Thymus (tissue), 11 donors: ENCODE results near the gene CEP41. TPM values are rescaled to one million over a fixed set of nuclear protein-coding genes. Genes with fewer than 3 reads are reported as not detected.
"Not testable (repeated sequence)": the region's sequence is repeated elsewhere in the genome, so short reads cannot be mapped to it uniquely, and the experiment has no call there.

Experiments
- DNase-seq, 9 donors: peaks; one replicate each; pipeline ENCODE4 v3.0.0-alpha.2; 2013; ENCODE audit warnings: low spot score in 9 of 9, low read depth in 6 of 9, missing footprints in 1 of 9
- H3K27ac ChIP-seq, 2 donors: one replicate each; pipeline ENCODE4 v1.5.1; 2013; ENCODE audit warnings: control low read depth in 1 of 2, low read depth in 1 of 2, low read length in 1 of 2, mild to moderate bottlenecking in 1 of 2, moderate library complexity in 1 of 2
- H3K27me3 ChIP-seq, 2 donors: one replicate each; pipeline ENCODE4 v1.5.1; 2013; ENCODE audit warnings: low read length in 1 of 2; ENCODE audit not compliant: control insufficient read depth in 2 of 2, insufficient read depth in 1 of 2
- H3K36me3 ChIP-seq, 2 donors: one replicate each; pipeline ENCODE4 v1.5.1; 2013; ENCODE audit warnings: low read length in 1 of 2, mild to moderate bottlenecking in 1 of 2, moderate library complexity in 1 of 2; ENCODE audit not compliant: control insufficient read depth in 2 of 2, insufficient read depth in 2 of 2
- H3K4me1 ChIP-seq, 2 donors: one replicate each; pipeline ENCODE4 v1.5.1; 2013; ENCODE audit warnings: low read length in 2 of 2; ENCODE audit not compliant: control insufficient read depth in 2 of 2, insufficient read depth in 2 of 2
- H3K4me3 ChIP-seq, 2 donors: one replicate each; pipeline ENCODE4 v1.5.1; 2013; ENCODE audit warnings: low read length in 2 of 2, control low read depth in 1 of 2, mild to moderate bottlenecking in 1 of 2
- H3K9me3 ChIP-seq, 2 donors: one replicate each; pipeline ENCODE4 v1.5.1; 2013; ENCODE audit warnings: low read length in 1 of 2, mild to moderate bottlenecking in 1 of 2; ENCODE audit not compliant: control insufficient read depth in 2 of 2, insufficient read depth in 1 of 2
- WGBS: extraction: QIAGEN DNeasy Blood & Tissue Kit; methylation state at CpG from one replicate; pipeline ENCODE4 v1.1.7; 2013; 5-methylcytosine and 5-hydroxymethylcytosine counted together
- polyA plus RNA-seq: library from polyadenylated mRNA; stranded (reverse); fragments of 200-250 nt; gene quantifications from one replicate; pipeline ENCODE4 v1.2.3, GENCODE V29; 2013
- total RNA-seq: library from RNA; stranded (reverse); fragments of 120-200 nt; gene quantifications from one replicate; pipeline ENCODE4 v1.2.4, GENCODE V29; 2013
- donor health status: healthy.

The CEP41 gene
- total and polyA plus RNA-seq, 2 donors = 11.2 to 15.7 TPM

DNA sequence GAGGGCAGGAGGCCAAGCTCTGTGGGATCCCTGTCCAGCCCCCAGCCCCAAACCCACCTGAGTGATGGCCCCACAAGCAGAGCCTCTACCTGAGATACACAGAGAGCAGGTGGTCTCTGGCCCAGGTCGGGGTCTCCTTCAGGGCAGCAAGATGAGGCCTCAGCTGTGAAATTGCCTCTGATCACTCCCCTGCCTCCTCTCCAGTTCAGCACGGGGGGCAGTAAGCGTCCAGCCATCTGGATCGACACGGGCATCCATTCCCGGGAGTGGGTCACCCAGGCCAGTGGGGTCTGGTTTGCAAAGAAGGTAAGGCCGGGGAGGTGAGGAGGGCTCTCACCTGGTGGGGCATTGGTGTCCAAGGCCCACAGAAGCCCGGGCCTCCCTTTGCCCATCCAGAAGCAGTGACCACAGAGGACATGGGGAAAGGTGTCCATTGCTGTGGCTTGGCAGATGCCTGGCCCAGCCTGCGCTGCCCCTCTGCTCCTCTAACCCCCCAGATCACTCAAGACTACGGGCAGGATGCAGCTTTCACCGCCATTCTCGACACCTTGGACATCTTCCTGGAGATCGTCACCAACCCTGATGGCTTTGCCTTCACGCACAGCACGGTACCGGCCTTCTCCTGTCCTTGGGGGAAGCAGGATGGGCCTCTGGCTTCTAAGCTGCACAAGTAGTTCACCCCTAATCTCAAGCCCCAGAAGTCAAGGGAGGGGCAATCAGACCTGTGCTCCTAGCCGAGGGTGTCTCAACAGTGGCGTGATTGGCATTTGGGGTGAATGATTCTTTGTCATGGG lies 57.4 kb downstream of the CEP41 start:
- H3K4me1 ChIP-seq = peaks cover 0 to 25% of the 10 kb centered on the region in 2 donors
- DNase-seq = no peak
- 96% methylated on average over 18 of the region's 18 CpGs for WGBS
- no peak overlapping the region for H3K27ac ChIP-seq
- peaks cover 0 to 3% of the 10 kb centered on the region in 2 donors for H3K9me3 ChIP-seq
- H3K36me3 ChIP-seq = no peaks in the 10 kb centered on the region
- no peak overlapping the region for H3K4me3 ChIP-seq
- H3K27me3 ChIP-seq = no peaks in the 10 kb centered on the region

DNA sequence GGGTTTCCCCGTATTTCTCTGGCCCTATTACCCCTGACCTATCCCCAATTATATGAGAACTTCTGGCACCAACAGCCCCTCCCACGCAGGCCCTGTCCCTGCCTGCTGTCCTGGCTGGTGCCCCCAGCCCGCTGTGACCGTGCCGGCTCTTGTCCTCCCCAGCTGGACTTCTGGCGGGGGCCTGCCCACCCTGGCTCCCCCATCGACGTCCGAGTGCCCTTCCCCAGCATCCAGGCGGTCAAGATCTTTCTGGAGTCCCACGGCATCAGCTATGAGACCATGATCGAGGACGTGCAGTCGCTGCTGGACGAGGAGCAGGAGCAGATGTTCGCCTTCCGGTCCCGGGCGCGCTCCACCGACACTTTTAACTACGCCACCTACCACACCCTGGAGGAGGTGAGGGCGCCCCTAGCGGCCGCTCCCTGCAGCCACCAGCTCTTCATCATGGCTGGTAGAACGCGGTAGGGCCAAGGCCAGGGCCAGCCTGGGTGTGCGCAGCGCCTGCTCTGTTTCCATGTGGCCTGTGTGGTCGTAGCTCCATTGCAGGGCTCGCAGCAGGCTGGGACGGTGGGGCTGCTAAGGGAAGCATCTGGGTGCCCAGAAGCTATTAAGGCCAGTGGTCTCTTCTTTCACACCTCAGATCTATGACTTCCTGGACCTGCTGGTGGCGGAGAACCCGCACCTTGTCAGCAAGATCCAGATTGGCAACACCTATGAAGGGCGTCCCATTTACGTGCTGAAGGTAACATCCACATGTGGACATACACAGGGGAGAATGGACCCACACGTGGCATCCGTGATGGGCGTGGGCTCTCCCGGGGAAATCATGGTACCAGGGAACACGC lies 59.1 kb downstream of the CEP41 start:
- H3K4me1 ChIP-seq = peaks cover 0 to 21% of the 10 kb centered on the region in 2 donors
- no peak for DNase-seq
- H3K4me3 ChIP-seq = no peak overlapping the region
- peaks cover 0 to 15% of the 10 kb centered on the region in 2 donors for H3K9me3 ChIP-seq
- no peak overlapping the region for H3K27ac ChIP-seq
- H3K36me3 ChIP-seq = no peaks in the 10 kb centered on the region
- 96% methylated on average over 41 of the region's 41 CpGs for WGBS
- H3K27me3 ChIP-seq = no peaks in the 10 kb centered on the region

DNA sequence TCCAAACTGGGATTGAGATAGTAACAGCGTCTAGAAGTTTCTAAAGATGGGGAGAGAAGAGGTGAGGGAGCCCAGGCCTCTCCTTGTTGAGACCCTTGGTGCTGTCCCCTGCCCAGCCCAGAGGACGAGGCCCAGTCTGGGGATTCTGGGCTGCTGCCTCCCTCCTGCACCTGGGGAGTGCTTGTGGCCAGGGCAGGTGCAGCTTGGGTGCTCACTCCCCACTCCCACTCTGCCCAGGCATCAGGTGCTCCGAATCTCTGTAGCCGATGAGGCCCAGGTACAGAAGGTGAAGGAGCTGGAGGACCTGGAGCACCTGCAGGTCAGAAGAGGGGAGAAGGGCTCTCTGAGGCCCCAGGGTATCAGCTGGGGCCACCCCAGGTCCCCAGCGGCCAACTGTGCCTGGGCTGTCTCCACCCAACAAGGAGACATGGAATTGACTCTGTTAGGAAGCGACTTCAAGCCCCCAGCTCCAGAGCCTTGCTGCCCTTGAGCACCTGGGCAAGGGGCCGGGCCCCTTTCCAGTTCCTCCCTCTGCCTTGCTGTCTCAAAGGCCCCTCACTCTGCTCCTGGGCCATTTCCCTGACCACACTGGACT lies 59.9 kb downstream of the CEP41 start:
- Histone ChIP-seq H3K9me3 (peaks cover 2 to 20% of the 10 kb centered on the region in 2 donors), H3K4me1 (peaks cover 0 to 21% of the 10 kb centered on the region in 2 donors), H3K27ac (no peak overlapping the region), H3K4me3 (no peak overlapping the region), H3K27me3 (no peaks in the 10 kb centered on the region), H3K36me3 (no peaks in the 10 kb centered on the region)
- no peak for DNase-seq
- WGBS = 94% methylated on average over 7 of the region's 7 CpGs

DNA sequence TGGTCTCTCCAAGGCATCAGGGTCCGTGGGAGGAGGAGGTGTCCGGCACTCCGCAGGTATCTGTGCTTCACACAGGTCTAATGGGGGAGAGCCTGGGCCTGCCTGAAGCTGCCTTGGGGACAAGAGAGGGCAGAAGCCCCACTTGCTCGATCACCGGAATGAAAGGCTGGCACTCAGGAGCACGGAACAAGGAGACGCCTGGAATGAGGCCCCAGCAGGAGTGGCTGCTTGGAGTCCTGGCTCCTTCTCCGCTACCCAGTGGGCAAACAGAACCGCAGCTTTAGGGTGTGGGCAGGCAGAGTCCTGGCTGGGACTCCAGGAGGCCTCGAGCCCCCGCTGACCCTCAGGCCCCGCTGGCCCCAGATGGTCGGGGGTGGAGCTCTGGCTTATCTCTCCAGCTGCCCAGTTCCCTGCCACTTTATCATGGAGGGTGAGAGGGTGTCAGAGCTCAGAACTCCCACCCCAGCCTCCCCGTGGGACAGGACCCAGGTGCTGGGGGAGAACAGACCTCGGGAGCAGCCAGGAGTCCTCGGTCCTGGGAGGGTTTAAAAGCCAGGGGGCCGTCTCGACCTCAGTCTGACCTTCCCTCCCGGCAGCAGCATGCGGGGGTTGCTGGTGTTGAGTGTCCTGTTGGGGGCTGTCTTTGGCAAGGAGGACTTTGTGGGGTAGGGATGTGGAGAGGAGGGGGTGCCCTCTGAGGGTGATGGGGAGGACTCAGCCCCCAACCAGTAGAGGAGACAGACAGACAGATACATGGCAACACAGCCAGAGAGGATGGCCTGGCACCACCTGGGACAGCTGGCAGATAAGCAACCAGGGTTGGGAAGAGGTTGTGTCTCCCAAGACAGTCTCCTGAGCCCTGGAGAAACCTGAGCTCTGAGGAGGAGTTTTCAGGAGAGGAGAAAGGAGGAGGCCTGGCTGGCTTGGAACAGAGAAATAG lies 60.6 kb downstream of the CEP41 start, which contains the start of gene CPA1:
CPA1 (plus strand) TSS at position 574 of the 940 bp plus-strand sequence; CDS start at position 601, 27 bp downstream.
- WGBS = 90% methylated on average over 20 of the region's 20 CpGs
- Histone ChIP-seq H3K27ac (no peak within 1 kb of the TSS), H3K4me3 (no peak within 1 kb of the TSS), H3K36me3 (no peaks in the 10 kb centered on the region), H3K27me3 (no peaks in the 10 kb centered on the region), H3K9me3 (peaks cover 4 to 26% of the 10 kb centered on the region in 2 donors), H3K4me1 (peaks cover 0 to 19% of the 10 kb centered on the region in 2 donors)
- no peak for DNase-seq

DNA sequence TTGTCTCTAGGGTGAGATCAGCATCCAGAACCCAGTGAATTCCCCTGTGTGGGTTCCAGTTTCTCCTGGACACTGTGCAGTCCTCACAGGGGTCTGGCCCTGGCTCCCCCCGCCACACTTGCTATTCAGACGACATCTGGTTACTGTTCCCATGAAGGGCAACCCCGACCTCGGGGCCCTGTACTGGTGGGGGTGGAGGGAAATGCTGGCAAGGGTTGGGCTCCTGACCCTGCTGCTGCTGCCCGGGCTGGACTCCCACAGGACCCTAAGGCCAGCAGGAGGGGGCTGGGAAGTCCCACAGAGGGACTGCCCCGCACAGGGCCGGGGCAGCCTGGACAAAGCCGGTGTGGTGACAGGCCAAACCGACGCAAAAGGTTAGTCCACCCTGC lies 61.3 kb downstream of the CEP41 start:
- H3K27me3 ChIP-seq = no peaks in the 10 kb centered on the region

DNA sequence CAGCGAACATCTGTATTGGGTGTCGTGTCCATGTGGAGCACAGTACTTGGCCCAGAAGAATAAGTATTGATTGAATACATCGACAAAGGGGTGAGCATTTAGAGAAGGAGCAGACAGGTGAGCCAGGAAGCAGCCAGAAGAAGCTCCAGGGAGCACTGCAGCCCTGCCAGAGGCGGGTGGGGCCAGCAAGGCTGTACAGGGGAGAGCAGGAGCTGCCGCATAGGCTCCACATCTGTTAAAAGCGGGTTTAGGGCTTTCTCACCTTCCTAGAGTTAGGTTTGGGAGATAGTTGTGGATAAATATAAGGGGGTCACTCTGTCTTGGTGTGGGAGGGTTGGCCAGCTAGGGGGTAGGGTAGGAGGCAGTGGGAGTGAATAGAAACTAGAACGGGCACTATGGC lies 61.8 kb downstream of the CEP41 start:
- 98% methylated on average over 7 of the region's 7 CpGs for WGBS
- Histone ChIP-seq H3K9me3 (peaks cover 4 to 26% of the 10 kb centered on the region in 2 donors), H3K36me3 (no peaks in the 10 kb centered on the region), H3K27ac (no peak overlapping the region), H3K27me3 (no peaks in the 10 kb centered on the region), H3K4me3 (no peak overlapping the region), H3K4me1 (peaks cover 0 to 21% of the 10 kb centered on the region in 2 donors)
- DNase-seq = no peak

More for the DNA sequence above, 61.3 kb downstream of the CEP41 start:
- Histone ChIP-seq H3K4me1 (peaks cover 0 to 19% of the 10 kb centered on the region in 2 donors), H3K36me3 (no peaks in the 10 kb centered on the region), H3K9me3 (peaks cover 4 to 26% of the 10 kb centered on the region in 2 donors), H3K4me3 (no peak overlapping the region), H3K27ac (no peak overlapping the region)
- no peak for DNase-seq
- WGBS = 92% methylated on average over 10 of the region's 10 CpGs

DNA sequence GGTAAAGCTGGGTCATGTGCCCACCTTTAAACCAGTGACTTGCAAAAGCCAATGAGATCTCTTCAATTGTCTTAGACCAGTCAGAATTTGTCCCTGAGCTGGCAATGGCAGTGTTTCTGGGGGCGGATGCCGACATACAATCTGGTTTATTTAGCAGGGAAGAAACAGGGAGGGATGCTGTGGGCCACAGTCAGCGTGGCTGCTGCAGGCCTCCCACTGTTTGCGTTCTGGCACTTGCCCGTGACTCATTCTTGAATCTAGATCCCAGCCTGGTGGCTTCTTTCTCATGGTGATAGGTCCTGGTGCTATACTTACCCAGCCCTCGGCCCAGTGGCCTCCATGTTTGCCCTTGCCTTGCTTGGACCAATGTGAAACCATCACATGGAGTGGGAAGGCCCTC lies 63.6 kb downstream of the CEP41 start:
- H3K4me3 ChIP-seq = no peak overlapping the region
- DNase-seq = no peak
- no peaks in the 10 kb centered on the region for H3K27me3 ChIP-seq
- 91% methylated on average over 6 of the region's 6 CpGs for WGBS
- H3K36me3 ChIP-seq = no peaks in the 10 kb centered on the region
- peaks cover 3 to 39% of the 10 kb centered on the region in 2 donors for H3K4me1 ChIP-seq
- no peak overlapping the region for H3K27ac ChIP-seq
- peaks cover 4 to 26% of the 10 kb centered on the region in 2 donors for H3K9me3 ChIP-seq

DNA sequence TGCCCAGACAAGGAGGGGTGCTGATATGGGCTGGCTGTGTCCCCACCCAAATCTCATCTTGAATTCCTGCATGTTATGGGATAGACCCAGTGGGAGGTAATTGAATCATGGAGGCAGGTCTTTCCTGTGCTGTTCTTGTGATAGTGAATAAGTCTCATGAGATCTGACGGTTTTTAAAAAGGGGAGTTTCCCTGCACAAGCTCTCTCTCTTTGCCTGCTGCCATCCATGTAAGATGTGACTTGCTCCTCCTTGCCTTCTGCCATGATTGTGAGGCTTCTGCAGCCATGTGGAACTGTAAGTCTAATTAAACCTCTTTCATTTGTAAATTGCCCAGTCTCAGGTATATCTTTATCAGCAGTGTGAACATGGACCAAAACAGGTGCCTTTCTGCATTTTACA lies 64.4 kb downstream of the CEP41 start:
- Histone ChIP-seq H3K4me1 (peaks cover 3 to 44% of the 10 kb centered on the region in 2 donors), H3K9me3 (peaks cover 4 to 26% of the 10 kb centered on the region in 2 donors)
- H3K27ac ChIP-seq, H3K27me3 ChIP-seq, H3K4me3 ChIP-seq, DNase-seq, H3K36me3 ChIP-seq: not testable (repeated sequence)
- 100% methylated on average over 1 of the region's 1 CpG for WGBS
